H9 (cell line): Measurements from ENCODE around the gene SDHC. TPM values are rescaled to one million over a fixed set of nuclear protein-coding genes. Genes with fewer than 3 reads are reported as not detected.

Experiments used
- DNase-seq: peaks from one replicate; pipeline ENCODE4 v3.0.0-alpha.2; 2017
- H2AFZ ChIP-seq: one replicate; pipeline ENCODE4 v1.6.1; 2013; ENCODE audit warnings: mild to moderate bottlenecking, low read length, control low read depth, moderate library complexity
- H2AK5ac ChIP-seq: 2 replicates; pipeline ENCODE4 v1.6.1; 2013; ENCODE audit warnings: low read length, control low read depth, mixed read lengths; ENCODE audit not compliant: insufficient read length
- H2BK120ac ChIP-seq: one replicate; pipeline ENCODE4 v1.6.1; 2013; ENCODE audit warnings: low read depth, mild to moderate bottlenecking, low read length, control low read depth, inconsistent platforms; ENCODE audit not compliant: poor library complexity, severe bottlenecking
- H2BK12ac ChIP-seq: 2 replicates; pipeline ENCODE4 v1.6.1; 2013; ENCODE audit warnings: low read length, control low read depth, mixed read lengths, low read depth; ENCODE audit not compliant: insufficient read length
- H2BK15ac ChIP-seq: 2 replicates; pipeline ENCODE4 v1.6.1; 2013; ENCODE audit warnings: low read depth, low read length, control low read depth
- H2BK20ac ChIP-seq: one replicate; pipeline ENCODE4 v1.6.1; 2013; ENCODE audit warnings: low read depth, mild to moderate bottlenecking, low read length, control low read depth, inconsistent platforms; ENCODE audit not compliant: poor library complexity, severe bottlenecking
- H2BK5ac ChIP-seq: 2 replicates; pipeline ENCODE4 v1.6.1; 2013; ENCODE audit warnings: low read length, control low read depth, mixed read lengths; ENCODE audit not compliant: insufficient read length
- H3K14ac ChIP-seq: 2 replicates; pipeline ENCODE4 v1.6.1; 2013; ENCODE audit warnings: low read length, control low read depth; ENCODE audit not compliant: insufficient read depth
- H3K18ac ChIP-seq: 2 replicates; pipeline ENCODE4 v1.6.1; 2013; ENCODE audit warnings: low read depth, mild to moderate bottlenecking, mixed read lengths, low read length, control low read depth; ENCODE audit not compliant: insufficient read length
- H3K23ac ChIP-seq: 2 replicates; pipeline ENCODE4 v1.6.1; 2013; ENCODE audit warnings: low read length, control low read depth, mixed read lengths, low read depth; ENCODE audit not compliant: insufficient read length
- H3K23me2 ChIP-seq: 2 replicates; pipeline ENCODE4 v1.6.1; 2013; ENCODE audit warnings: low read depth, mild to moderate bottlenecking, mixed read lengths, low read length, control low read depth; ENCODE audit not compliant: insufficient read length, poor library complexity, severe bottlenecking
- H3K27ac ChIP-seq: 2 replicates; pipeline ENCODE4 v1.5.1; 2013; ENCODE audit warnings: low read length, control low read depth, mixed read lengths, low read depth; ENCODE audit not compliant: insufficient read length
- H3K27me3 ChIP-seq: 2 replicates; pipeline ENCODE4 v1.6.1; 2013; ENCODE audit warnings: low read length, control low read depth, inconsistent platforms; ENCODE audit not compliant: insufficient read depth
- H3K4ac ChIP-seq: 2 replicates; pipeline ENCODE4 v1.6.1; 2013; ENCODE audit warnings: low read depth, mild to moderate bottlenecking, control low read depth, inconsistent platforms, low read length, moderate library complexity
- H3K4me1 ChIP-seq: 2 replicates; pipeline ENCODE4 v1.6.1; 2013; ENCODE audit warnings: low read length, control low read depth, inconsistent platforms; ENCODE audit not compliant: insufficient read depth
- H3K4me2 ChIP-seq: 2 replicates; pipeline ENCODE4 v1.6.1; 2013; ENCODE audit warnings: low read length, control low read depth, mixed read lengths; ENCODE audit not compliant: insufficient read length, insufficient read depth
- H3K56ac ChIP-seq: 2 replicates; pipeline ENCODE4 v1.6.1; 2013; ENCODE audit warnings: low read depth, mild to moderate bottlenecking, mixed read lengths, low read length, control low read depth; ENCODE audit not compliant: insufficient read length
- H3K79me1 ChIP-seq: 2 replicates; pipeline ENCODE4 v1.6.1; 2013; ENCODE audit warnings: low read depth, mild to moderate bottlenecking, moderate library complexity, low read length, control low read depth, inconsistent platforms; ENCODE audit not compliant: insufficient read depth, poor library complexity, severe bottlenecking
- H3K79me2 ChIP-seq: 2 replicates; pipeline ENCODE4 v1.6.1; 2013; ENCODE audit warnings: low read length, control low read depth, inconsistent platforms; ENCODE audit not compliant: insufficient read depth
- H3K9ac ChIP-seq: 2 replicates; pipeline ENCODE4 v1.6.1; 2013; ENCODE audit warnings: low read length, control low read depth, mixed read lengths; ENCODE audit not compliant: insufficient read length; ENCODE audit errors: extremely low read depth
- H3K9me3 ChIP-seq: one replicate; pipeline ENCODE4 v1.6.1; 2013; ENCODE audit warnings: low read depth, low read length, inconsistent platforms; ENCODE audit not compliant: control insufficient read depth
- H3T11ph ChIP-seq: one replicate; pipeline ENCODE4 v1.6.1; 2013; ENCODE audit warnings: mild to moderate bottlenecking, low read length, control low read depth, inconsistent platforms
- H4K20me1 ChIP-seq: one replicate; pipeline ENCODE4 v1.6.1; 2013; ENCODE audit not compliant: control insufficient read depth, insufficient read length, insufficient read depth
- H4K5ac ChIP-seq: 2 replicates; pipeline ENCODE4 v1.6.1; 2013; ENCODE audit warnings: low read depth, mild to moderate bottlenecking, mixed read lengths, low read length, control low read depth; ENCODE audit not compliant: insufficient read length
- H4K8ac ChIP-seq: replicated peaks from 2 replicates; pipeline ENCODE4 v1.6.1; 2013; ENCODE audit warnings: low read length, control low read depth, mixed read lengths, low read depth; ENCODE audit not compliant: insufficient read length
- H4K91ac ChIP-seq: 2 replicates; pipeline ENCODE4 v1.6.1; 2013; ENCODE audit warnings: low read depth, mild to moderate bottlenecking, moderate library complexity, mixed read lengths, low read length, control low read depth; ENCODE audit not compliant: insufficient read length
- H3K27ac Mint-ChIP-seq, 3 experiments: 2 replicates in 2 of 3; 3 replicates in 1 of 3; pipeline ENCODE4 v1.8.0; 2020 to 2021; ENCODE audit warnings: mixed read lengths in 3 of 3, mild to moderate bottlenecking in 1 of 3, moderate library complexity in 1 of 3
- H3K27me3 Mint-ChIP-seq: 2 replicates; pipeline ENCODE4 v1.8.0; 2021; ENCODE audit warnings: low read depth, mild to moderate bottlenecking, moderate library complexity, mixed read lengths
- H3K36me3 Mint-ChIP-seq, 3 experiments: 2 replicates in 2 of 3; 3 replicates in 1 of 3; pipeline ENCODE4 v1.8.0; 2020 to 2021; ENCODE audit warnings: low read depth in 3 of 3, mixed read lengths in 3 of 3; ENCODE audit not compliant: insufficient read depth in 1 of 3
- H3K4me1 Mint-ChIP-seq, 2 experiments: 2 replicates each; pipeline ENCODE4 v1.8.0; 2020; ENCODE audit warnings: mixed read lengths in 2 of 2
- H3K4me3 Mint-ChIP-seq, 2 experiments: 2 replicates in 1 of 2; 3 replicates in 1 of 2; pipeline ENCODE4 v1.8.0; 2020 to 2021; ENCODE audit warnings: mild to moderate bottlenecking in 2 of 2, mixed read lengths in 2 of 2, moderate library complexity in 1 of 2
- H3K9me3 Mint-ChIP-seq, 2 experiments: 2 replicates in 1 of 2; 3 replicates in 1 of 2; pipeline ENCODE4 v1.8.0; 2020; ENCODE audit warnings: mild to moderate bottlenecking in 2 of 2, mixed read lengths in 2 of 2, moderate library complexity in 1 of 2
- CTCF ChIP-seq: fragments of 200-600 bp; sonication (generic); conservative IDR thresholded peaks from 3 replicates; pipeline ENCODE4 v1.8.0; 2021; ENCODE audit warnings: antibody characterized with exemption, mild to moderate bottlenecking
- total RNA-seq: library from RNA; stranded (reverse); gene quantifications from 2 replicates; pipeline ENCODE4 v1.2.1, GENCODE V29; 2021

SDHC gene
- total RNA-seq, 1 experiment from 2014 or later: 198 TPM

- H2AFZ ChIP-seq: no peak overlapping the region
- H3K18ac ChIP-seq: no peak overlapping the region
- no peak overlapping the region for H3K4ac ChIP-seq
- no peak overlapping the region for H3K4me2 ChIP-seq
- Mint-ChIP-seq H3K27ac (no peak overlapping the region), H3K36me3 (peaks cover 2 to 27% (median 22%) of the 10 kb centered on the region in 3 experiments; a peak in 5 of 7 replicates), H3K4me3 (no peak overlapping the region), H3K4me1 (peaks cover 12 to 16% of the 10 kb centered on the region in 2 experiments), H3K9me3 (no peaks in the 10 kb centered on the region), H3K27me3 (no peaks in the 10 kb centered on the region)
- H4K20me1 ChIP-seq: no peaks in the 10 kb centered on the region
- no peak overlapping the region for H3K27ac ChIP-seq
- no peaks in the 10 kb centered on the region for H3K9me3 ChIP-seq
- no peaks in the 10 kb centered on the region for H3K27me3 ChIP-seq
- no peak for DNase-seq
- no peak overlapping the region for H3T11ph ChIP-seq
- no peak overlapping the region for H4K5ac ChIP-seq
- no peak overlapping the region for H3K23ac ChIP-seq
- no peak overlapping the region for H2BK120ac ChIP-seq
- no peaks in the 10 kb centered on the region for H3K79me1 ChIP-seq
- H4K91ac ChIP-seq: no peak overlapping the region
- no peaks in the 10 kb centered on the region; the same call in 1 of the 2 replicates for H3K4me1 ChIP-seq
- no peak overlapping the region for H2BK12ac ChIP-seq
- H3K23me2 ChIP-seq: no peaks in the 10 kb centered on the region
- H3K14ac ChIP-seq: no peak overlapping the region
- no peak overlapping the region for H3K56ac ChIP-seq
- no peak overlapping the region for H2BK20ac ChIP-seq
- H3K9ac ChIP-seq: no peak overlapping the region
- H2AK5ac ChIP-seq: no peak overlapping the region
- no peak for TF ChIP-seq CTCF
- no peaks in the 10 kb centered on the region for H3K79me2 ChIP-seq
- no peak overlapping the region for H2BK15ac ChIP-seq
- no peak overlapping the region for H4K8ac ChIP-seq
- no peak overlapping the region for H2BK5ac ChIP-seq
Measured at GRCh38 chr1:161364332-161364731, 50.2 kb downstream of the SDHC start.
